GM19395 (cell line): Measurements from ENCODE around the gene MRPS16.

ENCODE experiments used
- ATAC-seq: cut with Tn5 transposase; IDR thresholded peaks from one replicate; pipeline ENCODE4 v1.9.1; 2021; ENCODE audit warnings: mild to moderate bottlenecking, moderate library complexity; ENCODE audit not compliant: unreplicated experiment

MRPS16 gene

GRCh38 chr10:73205081-73205480 lies 47.4 kb downstream of the MRPS16 start:
- ATAC-seq: no peak
